HG02610 (cell line): ENCODE measurements around the gene STX12.
"Not testable (repeated sequence)": the region's sequence is repeated elsewhere in the genome, so short reads cannot be mapped to it uniquely, and the experiment has no call there.

Experiments used
- ATAC-seq: cut with Tn5 transposase; IDR thresholded peaks from one replicate; pipeline ENCODE4 v1.9.1; 2021; ENCODE audit warnings: mild to moderate bottlenecking, moderate library complexity; ENCODE audit not compliant: unreplicated experiment

STX12 gene

GRCh38 chr1:27864264-27864895 is 91.4 kb downstream of the STX12 start:
- peak; percentile 39 for ATAC-seq

- no peak for ATAC-seq
Measured at GRCh38 chr1:27865821-27866220, 92.8 kb downstream of the STX12 start.

- no peak for ATAC-seq
Measured at GRCh38 chr1:27868556-27868931, 95.5 kb downstream of the STX12 start.

DNA sequence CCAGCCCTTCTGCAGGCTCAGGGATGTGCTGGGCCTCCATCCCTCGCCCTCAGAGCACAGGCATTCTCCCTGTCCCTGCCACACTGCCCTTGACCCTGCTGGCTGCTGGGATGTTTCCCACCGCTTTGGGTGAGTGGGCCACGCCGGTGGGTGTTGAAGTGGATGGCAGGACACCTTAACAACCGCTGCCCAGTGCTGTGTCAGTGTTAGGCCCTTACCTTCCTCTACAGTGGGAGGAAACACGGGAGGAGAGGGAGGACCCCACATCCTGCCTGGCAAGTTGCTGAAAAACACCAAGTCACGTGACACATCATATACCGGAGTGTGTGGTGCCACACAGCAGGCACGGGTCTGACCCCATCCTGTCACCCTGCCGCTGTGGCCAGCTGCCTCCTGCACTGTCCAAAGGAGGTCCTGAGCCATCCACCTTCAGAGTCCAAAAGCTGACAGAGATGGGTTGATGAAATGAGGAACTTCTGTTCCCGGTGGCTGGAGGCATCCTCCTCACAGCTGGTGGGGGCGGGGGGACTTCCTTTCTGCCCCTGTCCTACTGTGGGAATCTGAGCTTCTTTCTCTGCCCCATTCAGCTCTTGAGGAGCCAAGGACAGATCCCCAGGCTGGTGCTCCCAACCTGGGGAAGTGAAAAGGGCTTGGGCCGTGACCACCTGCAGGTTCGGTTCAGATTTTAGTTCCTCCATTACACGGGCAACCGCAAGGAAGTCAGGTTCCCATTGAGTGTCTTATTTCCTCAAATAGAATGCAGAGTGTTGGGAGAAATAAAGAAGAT is 96.1 kb downstream of the STX12 start:
- ATAC-seq, result no peak

DNA sequence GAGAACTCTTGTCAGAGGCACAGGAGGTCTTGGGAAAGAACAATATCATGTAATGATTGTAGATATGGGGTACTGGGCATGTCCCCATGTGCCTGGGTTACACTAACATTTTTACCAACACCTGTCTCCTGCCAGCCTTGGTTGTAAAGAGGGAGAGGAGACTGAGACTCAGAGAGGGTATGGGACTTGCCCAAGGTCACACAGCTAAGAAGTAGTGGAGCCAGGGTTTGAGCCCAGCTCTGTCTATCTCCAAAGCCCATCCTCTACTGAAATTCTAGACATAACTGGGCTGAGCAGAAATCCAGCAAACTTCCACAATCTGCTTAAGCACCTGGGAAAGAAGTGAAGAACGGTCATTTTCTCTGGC is 96.7 kb downstream of the STX12 start:
- ATAC-seq, result no peak

DNA sequence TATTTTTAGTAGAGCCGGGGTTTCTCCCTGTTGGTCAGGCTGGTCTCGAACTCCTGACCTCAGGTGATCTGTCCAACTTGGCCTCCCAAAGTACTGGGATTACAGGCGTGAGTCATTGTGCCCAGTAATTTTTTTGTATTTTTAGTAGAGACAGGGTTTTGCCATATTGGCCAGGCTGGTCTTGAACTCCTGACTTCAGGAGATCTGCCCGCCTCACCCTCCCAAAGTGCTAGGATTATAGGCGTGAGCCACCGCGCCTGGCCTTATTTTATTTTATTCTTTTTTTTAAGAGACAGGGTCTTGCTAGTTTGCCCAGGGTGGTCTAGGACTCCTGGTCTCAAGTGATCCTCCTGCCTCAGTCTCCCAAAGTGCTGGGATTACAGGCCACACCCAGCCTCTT is 98.1 kb downstream of the STX12 start:
- ATAC-seq, result not testable (repeated sequence)

- ATAC-seq, result peak; percentile 29
Measured at GRCh38 chr1:27872059-27872801, 99.2 kb downstream of the STX12 start, which contains the start of gene THEMIS2. THEMIS2 (plus strand) TSS chr1:27872544; CDS start chr1:27872572, 28 bp downstream.

- no peak for ATAC-seq
Measured at GRCh38 chr1:27872802-27873551, 100.0 kb downstream of the STX12 start.

- no peak for ATAC-seq
Measured at GRCh38 chr1:27873671-27874384, 100.8 kb downstream of the STX12 start.
